Naive thymus-derived CD4-positive, alpha-beta T cell (primary cell): ENCODE data around the gene CCNE1. TPM values are rescaled to one million over a fixed set of nuclear protein-coding genes. Genes with fewer than 3 reads are reported as not detected.

ENCODE experiments used
- ATAC-seq: fragments of 150-1000 bp; cut with Tn5 transposase; 2 replicates; pipeline ENCODE4 v1.10.0; 2021; ENCODE audit warnings: mild to moderate bottlenecking, moderate library complexity
- CTCF ChIA-PET: fragments of 350-600 bp; sonication (Branson Sonifier 250); formaldehyde crosslinking; loops from one replicate; lab custom pipeline; 2021; ENCODE audit warnings: antibody characterized with exemption; lab: Charles Lee
- POLR2A ChIA-PET: fragments of 350-600 bp; sonication (Branson Sonifier 250); formaldehyde crosslinking; loops from one replicate; lab custom pipeline; 2021; ENCODE audit warnings: antibody characterized with exemption, inconsistent platforms; lab: Charles Lee
- DNase-seq, 9 donors: peaks; one replicate each; pipeline versions ENCODE4 v3.0.0 to v3.0.0-alpha.2; 2020 to 2022; ENCODE audit warnings: mixed read lengths in 1 of 9
- H3K27ac ChIP-seq: one replicate; pipeline ENCODE4 v1.7.0; 2013; ENCODE audit warnings: mild to moderate bottlenecking, low read depth, low read length, moderate library complexity
- H3K27me3 ChIP-seq, 2 donors: one replicate each; pipeline ENCODE4 v1.7.0; 2013; ENCODE audit warnings: low read length in 2 of 2, mild to moderate bottlenecking in 2 of 2, moderate library complexity in 2 of 2; ENCODE audit not compliant: control insufficient read depth in 2 of 2, insufficient read depth in 2 of 2
- H3K36me3 ChIP-seq, 3 experiments: 1 replicate in 2 of 3; 2 replicates in 1 of 3; pipeline ENCODE4 v1.7.0; 2013; ENCODE audit warnings: low read length in 3 of 3, mild to moderate bottlenecking in 3 of 3, moderate library complexity in 1 of 3; ENCODE audit not compliant: insufficient read depth in 3 of 3, control insufficient read depth in 2 of 3
- H3K4me1 ChIP-seq, 2 donors: one replicate each; pipeline ENCODE4 v1.7.0; 2013; ENCODE audit warnings: low read length in 2 of 2, mild to moderate bottlenecking in 2 of 2, moderate library complexity in 1 of 2; ENCODE audit not compliant: control insufficient read depth in 2 of 2, insufficient read depth in 2 of 2
- H3K4me3 ChIP-seq: 2 replicates; pipeline ENCODE4 v1.7.0; 2013; ENCODE audit warnings: mild to moderate bottlenecking, low read length
- H3K9me3 ChIP-seq, 3 experiments: 1 replicate in 2 of 3; 2 replicates in 1 of 3; pipeline ENCODE4 v1.7.0; 2013; ENCODE audit warnings: low read length in 3 of 3; ENCODE audit not compliant: control insufficient read depth in 2 of 3
- H3K27ac Mint-ChIP-seq, 9 donors: one replicate each; pipeline ENCODE4 v1.8.0; 2020 to 2022; ENCODE audit warnings: mixed read lengths in 9 of 9, mild to moderate bottlenecking in 8 of 9, moderate library complexity in 5 of 9, inconsistent platforms in 2 of 9
- H3K27me3 Mint-ChIP-seq, 5 donors: one replicate each; pipeline ENCODE4 v1.8.0; 2021 to 2022; ENCODE audit warnings: mixed read lengths in 5 of 5, mild to moderate bottlenecking in 1 of 5
- H3K36me3 Mint-ChIP-seq, 5 donors: one replicate each; pipeline ENCODE4 v1.8.0; 2020 to 2022; ENCODE audit warnings: mixed read lengths in 5 of 5, mild to moderate bottlenecking in 3 of 5, inconsistent platforms in 1 of 5
- H3K4me1 Mint-ChIP-seq, 7 donors: one replicate each; pipeline ENCODE4 v1.8.0; 2020 to 2022; ENCODE audit warnings: mixed read lengths in 7 of 7, mild to moderate bottlenecking in 3 of 7, inconsistent platforms in 1 of 7
- H3K4me3 Mint-ChIP-seq, 10 donors: one replicate each; pipeline ENCODE4 v1.8.0; 2020 to 2022; ENCODE audit warnings: mild to moderate bottlenecking in 10 of 10, mixed read lengths in 10 of 10, moderate library complexity in 6 of 10, inconsistent platforms in 2 of 10
- H3K9me3 Mint-ChIP-seq, 11 donors: one replicate each; pipeline ENCODE4 v1.8.0; 2020 to 2022; ENCODE audit warnings: mixed read lengths in 11 of 11, mild to moderate bottlenecking in 4 of 11, inconsistent platforms in 1 of 11, moderate library complexity in 1 of 11
- intact Hi-C, 2 donors: fragments of 100-400 bp; cut with micrococcal nuclease; formaldehyde crosslinking; loops; one replicate each; pipeline ENCODE4 v1.15.1; 2023
- polyA plus RNA-seq, 2 donors: library from polyadenylated mRNA; unstranded; fragments of 300-500 nt; fragmentation: Illumina TruSeq; gene quantifications; one replicate each; pipeline ENCODE4 v1.2.3, GENCODE V29; 2021
- total RNA-seq, 6 experiments: library from RNA in 5 of 6; stranded (reverse) in 5 of 6; gene quantifications; 1 replicate in 5 of 6; 2 replicates in 1 of 6; pipeline ENCODE4 v1.2.3 and lab custom pipeline; 2021 to 2026

Gene CCNE1
- total and polyA plus RNA-seq, 7 experiments from 2014 or later, result 1.9 to 36.1 (median 6.1) TPM

GRCh38 chr19:29769997-29770396 lies 41.8 kb upstream of the CCNE1 start:
- no peaks in the 10 kb centered on the region for H3K9me3 ChIP-seq
- POLR2A ChIA-PET, result interaction anchor here (1.0 kb wide), 1 partner anchor 103 kb away, joined by 3 read pairs; no protein-coding TSS in a partner anchor
- H3K4me1 Mint-ChIP-seq, result peaks cover 0 to 8% (median 0%) of the 10 kb centered on the region in 7 donors
- H3K36me3 Mint-ChIP-seq, result no peaks in the 10 kb centered on the region
- intact Hi-C loops, result no loop called here
- DNase-seq, result no peak
- peak overlapping the region in 1 of 9 donors; percentile 29 for H3K27ac Mint-ChIP-seq
- CTCF ChIA-PET, result interaction anchor here (1.0 to 1.6 kb wide), 2 partner anchors 9 to 10 kb away, joined by 3 to 6 read pairs; no protein-coding TSS in a partner anchor
- no peaks in the 10 kb centered on the region for H3K4me1 ChIP-seq
- H3K9me3 Mint-ChIP-seq, result no peaks in the 10 kb centered on the region
- H3K27me3 ChIP-seq, result no peaks in the 10 kb centered on the region
- H3K27ac ChIP-seq, result no peak overlapping the region
- no peak for ATAC-seq
- H3K4me3 ChIP-seq, result no peak overlapping the region
- H3K36me3 ChIP-seq, result no peaks in the 10 kb centered on the region
- no peak overlapping the region for H3K4me3 Mint-ChIP-seq
- H3K27me3 Mint-ChIP-seq, result peaks cover 0 to under 1% (median 0%) of the 10 kb centered on the region in 5 donors

- intact Hi-C loops, result loop anchor here in 1 of 2 donors (1.0 kb wide), 3 partner anchors 40 to 103 kb away; no protein-coding TSS in a partner anchor
- Mint-ChIP-seq H3K4me1 (peaks cover 0 to 8% (median 0%) of the 10 kb centered on the region in 7 donors), H3K27me3 (no peaks in the 10 kb centered on the region), H3K36me3 (no peaks in the 10 kb centered on the region), H3K9me3 (no peaks in the 10 kb centered on the region), H3K4me3 (no peak overlapping the region), H3K27ac (no peak overlapping the region)
- no peaks in the 10 kb centered on the region for H3K4me1 ChIP-seq
- CTCF ChIA-PET, result interaction anchor here (1.0 to 1.5 kb wide), 3 partner anchors 11 to 105 kb away, joined by 3 to 4 read pairs (median 3); no protein-coding TSS in a partner anchor
- DNase-seq (no peak), ATAC-seq (no peak)
- no peak overlapping the region for H3K4me3 ChIP-seq
- H3K27me3 ChIP-seq, result no peaks in the 10 kb centered on the region
- H3K9me3 ChIP-seq, result no peaks in the 10 kb centered on the region
- H3K36me3 ChIP-seq, result no peaks in the 10 kb centered on the region
- POLR2A ChIA-PET, result interaction anchor here (1.0 kb wide), 1 partner anchor 102 kb away, joined by 3 read pairs; no protein-coding TSS in a partner anchor
- H3K27ac ChIP-seq, result no peak overlapping the region
These were observed 41.1 kb upstream of the CCNE1 start for GRCh38 chr19:29770648-29771047.

- no peaks in the 10 kb centered on the region for H3K4me1 ChIP-seq
- peaks cover 0 to 8% (median 0%) of the 10 kb centered on the region in 7 donors for H3K4me1 Mint-ChIP-seq
- peak in 5 of 9 donors; percentile 16 to 31 (median 21) for DNase-seq
- no peaks in the 10 kb centered on the region for H3K9me3 ChIP-seq
- no peaks in the 10 kb centered on the region for H3K27me3 Mint-ChIP-seq
- H3K27me3 ChIP-seq, result no peaks in the 10 kb centered on the region
- ChIA-PET POLR2A (interaction anchor here (0.7 kb wide), 1 partner anchor 33 kb away, joined by 3 read pairs; no protein-coding TSS in a partner anchor), CTCF (interaction anchor here (0.8 to 1.9 kb wide), 4 partner anchors 14 to 103 kb away, joined by 3 to 4 read pairs (median 4); no protein-coding TSS in a partner anchor)
- H3K36me3 Mint-ChIP-seq, result no peaks in the 10 kb centered on the region
- no peak overlapping the region for H3K4me3 Mint-ChIP-seq
- intact Hi-C loops, result loop anchor here in 1 of 2 donors (1.0 kb wide), 3 partner anchors 42 to 101 kb away; no protein-coding TSS in a partner anchor
- no peak overlapping the region for H3K4me3 ChIP-seq
- H3K27ac ChIP-seq, result no peak overlapping the region
- H3K36me3 ChIP-seq, result no peaks in the 10 kb centered on the region
- no peak overlapping the region for H3K27ac Mint-ChIP-seq
- H3K9me3 Mint-ChIP-seq, result no peaks in the 10 kb centered on the region
- no peak for ATAC-seq
These were observed 39.9 kb upstream of the CCNE1 start for GRCh38 chr19:29771708-29772414.

- Histone ChIP-seq H3K4me3 (no peak overlapping the region), H3K27me3 (no peaks in the 10 kb centered on the region), H3K4me1 (no peaks in the 10 kb centered on the region), H3K9me3 (no peaks in the 10 kb centered on the region), H3K27ac (no peak overlapping the region), H3K36me3 (no peaks in the 10 kb centered on the region)
- Mint-ChIP-seq H3K4me3 (no peak overlapping the region), H3K9me3 (no peaks in the 10 kb centered on the region), H3K27me3 (no peaks in the 10 kb centered on the region), H3K27ac (no peak overlapping the region), H3K36me3 (no peaks in the 10 kb centered on the region), H3K4me1 (peaks cover 0 to 8% (median 0%) of the 10 kb centered on the region in 7 donors)
- CTCF ChIA-PET, result interaction anchor here (0.6 to 1.9 kb wide), 3 partner anchors 14 to 105 kb away, joined by 3 to 4 read pairs (median 3); no protein-coding TSS in a partner anchor
- ATAC-seq (no peak), DNase-seq (no peak)
- intact Hi-C loops, result no loop called here
- POLR2A ChIA-PET, result interaction anchor here (1.5 kb wide), 1 partner anchor 72 kb away, joined by 5 read pairs; no protein-coding TSS in a partner anchor
These were observed 39.1 kb upstream of the CCNE1 start for GRCh38 chr19:29772696-29773095.

GRCh38 chr19:29773141-29773540 lies 38.6 kb upstream of the CCNE1 start:
- H3K4me1 ChIP-seq, result no peaks in the 10 kb centered on the region

GRCh38 chr19:29774126-29774525 lies 37.7 kb upstream of the CCNE1 start:
- Mint-ChIP-seq H3K4me1 (peaks cover 0 to 8% (median 0%) of the 10 kb centered on the region in 7 donors), H3K4me3 (no peak overlapping the region), H3K27ac (no peak overlapping the region), H3K9me3 (no peaks in the 10 kb centered on the region), H3K27me3 (no peaks in the 10 kb centered on the region), H3K36me3 (no peaks in the 10 kb centered on the region)
- no peaks in the 10 kb centered on the region for H3K27me3 ChIP-seq
- ATAC-seq (no peak), DNase-seq (no peak)
- H3K27ac ChIP-seq, result no peak overlapping the region
- no peaks in the 10 kb centered on the region for H3K9me3 ChIP-seq
- POLR2A ChIA-PET, result interaction anchor here (1.5 kb wide), 1 partner anchor 71 kb away, joined by 5 read pairs; no protein-coding TSS in a partner anchor
- H3K4me1 ChIP-seq, result no peaks in the 10 kb centered on the region
- intact Hi-C loops, result no loop called here
- CTCF ChIA-PET, result interaction anchor here (0.9 to 1.3 kb wide), 2 partner anchors 11 to 99 kb away, joined by 3 to 5 read pairs; no protein-coding TSS in a partner anchor
- H3K36me3 ChIP-seq, result no peaks in the 10 kb centered on the region
- H3K4me3 ChIP-seq, result no peak overlapping the region

More at GRCh38 chr19:29773141-29773540, 38.6 kb upstream of the CCNE1 start:
- Mint-ChIP-seq H3K36me3 (no peaks in the 10 kb centered on the region), H3K4me1 (peaks cover 0 to 8% (median 0%) of the 10 kb centered on the region in 7 donors), H3K27me3 (no peaks in the 10 kb centered on the region), H3K4me3 (no peak overlapping the region), H3K27ac (no peak overlapping the region), H3K9me3 (no peaks in the 10 kb centered on the region)
- DNase-seq (no peak), ATAC-seq (no peak)
- Histone ChIP-seq H3K27me3 (no peaks in the 10 kb centered on the region), H3K27ac (no peak overlapping the region), H3K4me3 (no peak overlapping the region), H3K36me3 (no peaks in the 10 kb centered on the region), H3K9me3 (no peaks in the 10 kb centered on the region)
- intact Hi-C loops, result no loop called here
- ChIA-PET CTCF (interaction anchor here (0.6 to 1.9 kb wide), 4 partner anchors 12 to 105 kb away, joined by 3 to 5 read pairs (median 4); no protein-coding TSS in a partner anchor), POLR2A (interaction anchor here (1.5 kb wide), 1 partner anchor 72 kb away, joined by 5 read pairs; no protein-coding TSS in a partner anchor)
